HG03280 (cell line): Measurements from ENCODE around the gene FAM120B.
"Not testable (repeated sequence)": the region's sequence is repeated elsewhere in the genome, so short reads cannot be mapped to it uniquely, and the experiment has no call there.

ENCODE experiments used
- ATAC-seq: cut with Tn5 transposase; IDR thresholded peaks from one replicate; pipeline ENCODE4 v1.9.1; 2021; ENCODE audit warnings: mild to moderate bottlenecking, moderate library complexity; ENCODE audit not compliant: unreplicated experiment

The FAM120B gene

GRCh38 chr6:170306324-170307079 is at the start of gene FAM120B:
Gene FAM120B (plus strand): TSS chr6:170306758. CDS start chr6:170317391, 10,633 bp downstream.
- ATAC-seq: peak; percentile 97

GRCh38 chr6:170257376-170257775 is 49.2 kb upstream of the FAM120B start:
- ATAC-seq: no peak

DNA sequence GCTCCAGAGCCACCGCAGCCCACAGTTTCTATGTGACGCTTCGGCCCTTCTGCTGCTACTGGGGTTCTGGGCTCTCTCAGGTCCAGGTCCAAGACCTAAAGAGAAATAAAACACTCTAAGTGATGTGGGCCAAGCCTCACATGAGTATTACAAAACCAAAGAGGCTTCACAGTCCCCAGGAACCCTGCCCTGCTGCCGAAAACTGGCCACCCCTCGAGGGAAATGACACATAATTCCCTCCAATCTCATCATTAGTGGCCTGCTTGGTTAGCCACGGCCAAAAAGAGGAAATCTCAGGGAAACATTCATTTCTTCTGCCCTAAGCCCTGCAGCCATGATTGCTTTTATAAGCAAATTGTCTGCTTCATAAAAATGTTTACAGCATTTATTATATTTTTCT is 48.2 kb upstream of the FAM120B start:
- no peak for ATAC-seq

DNA sequence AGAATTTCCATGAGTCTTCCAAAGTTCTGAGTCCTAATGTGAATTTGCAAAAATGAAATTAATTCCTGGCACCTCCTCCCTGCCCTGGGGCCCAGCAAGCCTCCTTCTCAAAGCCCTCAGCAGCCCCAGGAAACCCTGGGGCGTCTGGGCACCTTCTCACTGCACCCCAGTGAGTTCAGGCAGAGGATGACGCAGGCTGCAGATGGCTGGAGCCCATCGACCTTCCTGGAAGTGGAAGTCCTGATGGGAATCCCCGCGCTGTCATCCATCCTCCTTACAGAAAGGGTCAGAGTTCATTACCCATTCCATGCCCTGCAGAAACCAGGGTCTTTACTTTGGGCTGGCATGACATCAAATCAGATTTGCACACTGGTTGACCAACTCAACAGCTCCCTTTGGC is 47.3 kb upstream of the FAM120B start:
- ATAC-seq: no peak

DNA sequence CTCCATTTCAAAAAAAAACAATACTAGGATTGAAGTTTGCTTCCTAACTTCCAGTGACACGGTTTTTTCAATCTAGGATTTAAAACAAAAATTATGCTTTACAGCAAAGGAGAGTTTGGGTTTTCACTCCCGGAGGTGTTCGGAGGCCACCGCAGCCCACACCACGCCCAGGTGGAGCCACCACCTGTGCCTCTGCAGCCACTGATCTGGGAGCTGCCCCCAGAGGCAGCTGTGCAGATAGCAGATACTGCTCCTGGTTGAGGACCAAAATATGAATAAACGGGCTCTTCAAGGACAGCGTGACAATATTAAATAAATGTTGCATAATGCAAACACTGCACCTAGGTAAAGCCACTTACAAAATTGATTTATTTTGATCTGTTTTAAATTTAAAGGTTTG is 45.9 kb upstream of the FAM120B start:
- no peak for ATAC-seq

GRCh38 chr6:170261643-170262488 is 44.7 kb upstream of the FAM120B start:
- no peak for ATAC-seq

GRCh38 chr6:170262489-170263088 is 44.0 kb upstream of the FAM120B start:
- no peak for ATAC-seq

GRCh38 chr6:170263410-170263809 is 43.1 kb upstream of the FAM120B start:
- no peak for ATAC-seq

DNA sequence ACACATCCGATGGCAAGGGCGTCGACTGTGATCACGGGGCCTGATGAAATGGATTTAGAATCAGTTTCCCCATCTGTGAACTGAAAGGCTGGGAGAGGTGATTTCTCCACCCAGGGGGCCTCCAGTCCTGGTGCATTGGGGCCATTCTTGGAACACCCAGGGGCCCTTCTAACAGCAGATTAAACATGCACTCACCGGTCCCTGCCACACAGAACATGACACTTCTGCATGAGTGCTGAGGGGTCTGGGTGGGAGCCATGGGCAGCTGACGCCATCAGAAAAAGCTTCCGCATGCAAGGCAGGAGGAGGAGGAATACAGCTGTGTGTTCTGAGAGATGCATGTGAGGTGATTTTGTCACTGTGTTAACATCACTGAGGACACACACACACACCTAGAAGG is 42.5 kb upstream of the FAM120B start:
- ATAC-seq: no peak

GRCh38 chr6:170264644-170265043 is 41.9 kb upstream of the FAM120B start:
- ATAC-seq: not testable (repeated sequence)

DNA sequence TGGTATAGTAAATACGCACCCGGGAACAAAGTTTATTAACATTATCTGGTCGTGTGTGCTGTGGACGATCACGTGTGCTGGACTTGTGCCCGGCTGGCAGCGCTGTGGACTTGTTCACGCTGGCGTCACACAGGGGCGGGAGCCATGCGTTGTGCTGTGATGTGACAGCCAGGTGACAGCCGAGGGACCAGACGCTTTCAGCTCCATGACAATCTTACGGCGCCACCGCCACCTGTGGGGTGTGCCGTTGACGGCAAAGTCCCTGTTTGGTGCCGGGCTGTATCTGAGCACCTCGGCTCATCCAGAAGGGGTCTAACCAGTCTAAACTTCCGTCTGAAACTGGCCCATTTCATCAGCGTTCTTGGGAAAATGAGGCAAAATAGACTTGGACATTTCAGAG is 40.9 kb upstream of the FAM120B start:
- no peak for ATAC-seq

- no peak for ATAC-seq
Measured at GRCh38 chr6:170266061-170266825, 40.3 kb upstream of the FAM120B start.

GRCh38 chr6:170267688-170268087 is 38.9 kb upstream of the FAM120B start:
- ATAC-seq: no peak

GRCh38 chr6:170268216-170269129 is 38.1 kb upstream of the FAM120B start:
- no peak for ATAC-seq

- ATAC-seq: no peak
Measured at GRCh38 chr6:170269151-170269845, 37.3 kb upstream of the FAM120B start.

DNA sequence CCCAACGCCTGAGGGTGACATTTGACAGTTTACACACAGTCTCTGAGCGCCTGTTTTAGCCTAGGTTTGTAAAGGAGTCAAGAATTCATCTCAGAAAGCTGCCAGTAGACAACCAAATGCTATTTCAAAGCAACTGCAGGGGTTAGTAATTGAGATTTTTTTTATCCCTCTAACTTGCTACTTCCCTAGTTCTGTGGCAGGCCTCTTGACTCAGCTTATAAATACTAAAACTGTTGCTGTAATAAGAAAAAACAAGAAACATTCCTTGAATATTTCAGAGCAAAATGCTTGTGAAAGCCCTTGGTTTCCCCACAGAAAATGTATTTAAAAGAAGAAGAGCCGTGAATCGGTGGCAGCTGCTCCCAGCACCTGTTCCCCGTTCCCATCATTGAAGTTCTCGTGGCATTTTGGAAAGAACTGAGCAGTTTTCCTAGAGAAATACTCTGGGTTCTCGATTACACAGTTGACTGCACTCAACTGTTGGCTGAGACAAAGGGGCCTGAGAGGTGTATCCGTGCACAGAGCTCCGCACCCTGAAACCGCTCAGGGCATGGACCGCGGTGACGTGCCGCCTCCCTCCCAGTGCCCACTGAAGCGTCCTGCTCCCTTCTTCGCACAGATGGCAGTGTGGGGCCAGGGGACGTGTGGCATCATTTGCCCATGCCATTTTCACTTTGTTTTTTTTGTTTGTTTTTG is 36.6 kb upstream of the FAM120B start:
- ATAC-seq: no peak

DNA sequence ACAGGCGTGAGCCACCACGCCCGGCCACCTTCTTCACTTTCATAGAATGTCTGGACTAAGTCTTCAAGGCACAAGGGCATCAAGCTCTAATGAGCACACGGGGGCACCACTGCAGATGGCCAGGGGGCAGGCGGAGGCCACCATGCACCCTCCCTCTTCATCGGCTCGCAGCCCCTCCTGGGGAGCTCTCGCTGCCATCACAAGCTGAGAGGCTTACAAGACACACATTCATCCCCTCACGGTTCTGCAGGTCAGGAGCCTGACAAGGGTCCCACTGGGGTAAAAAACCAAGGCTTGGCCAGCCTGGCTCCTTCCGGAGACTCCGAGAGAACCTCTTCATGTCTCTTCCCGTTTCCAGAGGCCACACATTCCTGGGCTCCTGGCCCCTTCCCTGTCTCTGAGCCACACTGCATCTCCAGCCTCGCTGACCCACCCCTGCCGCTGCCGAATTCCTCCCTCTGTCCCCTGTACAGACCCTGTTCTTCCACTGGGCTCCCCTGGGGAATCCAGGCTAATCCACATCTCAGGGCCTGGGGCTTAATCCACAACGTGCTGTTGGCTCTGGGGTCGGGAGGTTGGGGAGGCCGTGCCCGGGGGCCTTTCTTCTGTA is 35.5 kb upstream of the FAM120B start:
- no peak for ATAC-seq

- peak; percentile 73 for ATAC-seq
Measured at GRCh38 chr6:170271771-170272314, 34.7 kb upstream of the FAM120B start.
